22Rv1 (cell line): ENCODE data around the gene FIZ1.
A peak's percentile ranks its signal among the peaks of the same experiment; 100 is the strongest.

ENCODE experiments used
- CTCF ChIP-seq: fragments of 450-650 bp; IDR thresholded peaks from 2 replicates; pipeline ENCODE4 v1.5.1; 2017; ENCODE audit warnings: mild to moderate bottlenecking
- ZFX ChIP-seq: fragments of 450-650 bp; IDR thresholded peaks from 2 replicates; pipeline ENCODE4 v1.6.1; 2017; ENCODE audit warnings: antibody characterized with exemption, borderline replicate concordance

- peak; percentile 82 for TF ChIP-seq CTCF
- TF ChIP-seq ZFX = no peak
Observed at GRCh38 chr19:55605637-55606470, 6.5 kb upstream of the FIZ1 start, which contains the start of gene ZNF865.
